Liver (tissue), 3 donors: Measurements from ENCODE around the gene LINGO3.

Source experiments
- CTCF ChIP-seq: fragments of 150-350 bp; IDR thresholded peaks from 2 replicates; pipeline ENCODE4 v1.5.1; 2017; ENCODE audit warnings: improper control_type of control experiment, low read depth, low read length; ENCODE audit not compliant: missing input control
- HNF4A ChIP-seq, 2 donors: conservative IDR thresholded peaks; 2 replicates each; pipeline ENCODE4 v1.6.1; 2016; ENCODE audit warnings: antibody characterized with exemption in 2 of 2, mild to moderate bottlenecking in 2 of 2
- NR2F2 ChIP-seq: IDR thresholded peaks from 2 replicates; pipeline ENCODE4 v1.6.1; 2016; ENCODE audit warnings: antibody characterized with exemption
- TF ChIP-seq, protein P1 (sequence below): IDR thresholded peaks from 2 replicates; pipeline ENCODE4 v1.6.1; 2016; ENCODE audit warnings: antibody characterized with exemption, mild to moderate bottlenecking
- donor health status: healthy.
- donor health status: healthy.

GRCh38 chr19:2354670-2355069, 46.7 kb upstream of the LINGO3 start:
- TF ChIP-seq CTCF (no peak), NR2F2 (no peak), HNF4A (conservative IDR thresholded peaks at IDR 0.05) (no peak)
- TF ChIP-seq, protein P1, sequence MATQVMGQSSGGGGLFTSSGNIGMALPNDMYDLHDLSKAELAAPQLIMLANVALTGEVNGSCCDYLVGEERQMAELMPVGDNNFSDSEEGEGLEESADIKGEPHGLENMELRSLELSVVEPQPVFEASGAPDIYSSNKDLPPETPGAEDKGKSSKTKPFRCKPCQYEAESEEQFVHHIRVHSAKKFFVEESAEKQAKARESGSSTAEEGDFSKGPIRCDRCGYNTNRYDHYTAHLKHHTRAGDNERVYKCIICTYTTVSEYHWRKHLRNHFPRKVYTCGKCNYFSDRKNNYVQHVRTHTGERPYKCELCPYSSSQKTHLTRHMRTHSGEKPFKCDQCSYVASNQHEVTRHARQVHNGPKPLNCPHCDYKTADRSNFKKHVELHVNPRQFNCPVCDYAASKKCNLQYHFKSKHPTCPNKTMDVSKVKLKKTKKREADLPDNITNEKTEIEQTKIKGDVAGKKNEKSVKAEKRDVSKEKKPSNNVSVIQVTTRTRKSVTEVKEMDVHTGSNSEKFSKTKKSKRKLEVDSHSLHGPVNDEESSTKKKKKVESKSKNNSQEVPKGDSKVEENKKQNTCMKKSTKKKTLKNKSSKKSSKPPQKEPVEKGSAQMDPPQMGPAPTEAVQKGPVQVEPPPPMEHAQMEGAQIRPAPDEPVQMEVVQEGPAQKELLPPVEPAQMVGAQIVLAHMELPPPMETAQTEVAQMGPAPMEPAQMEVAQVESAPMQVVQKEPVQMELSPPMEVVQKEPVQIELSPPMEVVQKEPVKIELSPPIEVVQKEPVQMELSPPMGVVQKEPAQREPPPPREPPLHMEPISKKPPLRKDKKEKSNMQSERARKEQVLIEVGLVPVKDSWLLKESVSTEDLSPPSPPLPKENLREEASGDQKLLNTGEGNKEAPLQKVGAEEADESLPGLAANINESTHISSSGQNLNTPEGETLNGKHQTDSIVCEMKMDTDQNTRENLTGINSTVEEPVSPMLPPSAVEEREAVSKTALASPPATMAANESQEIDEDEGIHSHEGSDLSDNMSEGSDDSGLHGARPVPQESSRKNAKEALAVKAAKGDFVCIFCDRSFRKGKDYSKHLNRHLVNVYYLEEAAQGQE: no peak
